TTC549 (cell line): ENCODE measurements around the gene MPDU1.

Experiments
- FAIRE-seq: peaks from 2 replicates; lab custom pipeline; 2012; peaks lifted over from hg19 to GRCh38; lab: Jason Lieb, UNC

MPDU1 gene

GRCh38 chr17:7583253-7584109, at the start of gene MPDU1:
TSS of gene MPDU1 (plus strand) at chr17:7583852. CDS start at chr17:7583863, 11 bp downstream.
- peak; percentile 91 for FAIRE-seq

GRCh38 chr17:7538050-7538449, 45.6 kb upstream of the MPDU1 start:
- FAIRE-seq, result no peak

GRCh38 chr17:7538891-7539545, 44.6 kb upstream of the MPDU1 start:
- no peak for FAIRE-seq

GRCh38 chr17:7541074-7541621, 42.5 kb upstream of the MPDU1 start:
- no peak for FAIRE-seq

- no peak for FAIRE-seq
These were observed 38.7 kb upstream of the MPDU1 start for GRCh38 chr17:7544911-7545310.

GRCh38 chr17:7548585-7549400, 34.9 kb upstream of the MPDU1 start, which contains the start of gene TNFSF12:
TSS of gene TNFSF12 (plus strand) at chr17:7549058. CDS start at chr17:7549154, 96 bp downstream.
- FAIRE-seq, result no peak

GRCh38 chr17:7549401-7550055, 34.1 kb upstream of the MPDU1 start:
- no peak for FAIRE-seq

- FAIRE-seq, result no peak
These were observed 33.3 kb upstream of the MPDU1 start for GRCh38 chr17:7550344-7550743.

- FAIRE-seq, result no peak
These were observed 32.3 kb upstream of the MPDU1 start for GRCh38 chr17:7551396-7551795.

- no peak for FAIRE-seq
These were observed 31.0 kb upstream of the MPDU1 start for GRCh38 chr17:7552621-7553051.

GRCh38 chr17:7553356-7553755, 30.3 kb upstream of the MPDU1 start:
- no peak for FAIRE-seq

GRCh38 chr17:7555320-7555948, 28.2 kb upstream of the MPDU1 start:
- no peak for FAIRE-seq

- FAIRE-seq, result no peak
These were observed 27.0 kb upstream of the MPDU1 start for GRCh38 chr17:7556627-7557026.

GRCh38 chr17:7557147-7557764, 26.4 kb upstream of the MPDU1 start:
- FAIRE-seq, result no peak

- no peak for FAIRE-seq
These were observed 25.7 kb upstream of the MPDU1 start for GRCh38 chr17:7557775-7558543.

- no peak for FAIRE-seq
These were observed 24.9 kb upstream of the MPDU1 start, which contains the start of gene TNFSF13 for GRCh38 chr17:7558544-7559319. TSS of gene TNFSF13 (plus strand) at chr17:7558750. CDS start at chr17:7559040, 290 bp downstream.

GRCh38 chr17:7559320-7560171, 24.1 kb upstream of the MPDU1 start:
- FAIRE-seq, result no peak
